ENCODE results near the gene RAB17.

The RAB17 gene

GRCh38 chr2:237630216-237631000 lies 39.9 kb upstream of the RAB17 start:
- H3K4me1 ChIP-seq (ENCODE audit: control insufficient read depth, insufficient read depth, low read length): peaks cover 23% of the 10 kb centered on the region
- H3K27ac ChIP-seq (ENCODE audit: low read depth, low read length): no peak overlapping the region
- H3K36me3 ChIP-seq (ENCODE audit: control insufficient read depth, insufficient read depth, low read length): peaks cover 27% of the 10 kb centered on the region; the same call in 1 of the 2 replicates
- peaks cover 14% of the 10 kb centered on the region for H3K9me3 ChIP-seq (ENCODE audit: control insufficient read depth, insufficient read depth, low read depth, low read length)
- no peak overlapping the region for H3K9ac ChIP-seq (ENCODE audit: low read length)
- H3K4me3 ChIP-seq (ENCODE audit: low read depth, low read length): no peak overlapping the region
- peaks cover 26% of the 10 kb centered on the region for H3K27me3 ChIP-seq (ENCODE audit: control insufficient read depth, insufficient read depth, low read length)

DNA sequence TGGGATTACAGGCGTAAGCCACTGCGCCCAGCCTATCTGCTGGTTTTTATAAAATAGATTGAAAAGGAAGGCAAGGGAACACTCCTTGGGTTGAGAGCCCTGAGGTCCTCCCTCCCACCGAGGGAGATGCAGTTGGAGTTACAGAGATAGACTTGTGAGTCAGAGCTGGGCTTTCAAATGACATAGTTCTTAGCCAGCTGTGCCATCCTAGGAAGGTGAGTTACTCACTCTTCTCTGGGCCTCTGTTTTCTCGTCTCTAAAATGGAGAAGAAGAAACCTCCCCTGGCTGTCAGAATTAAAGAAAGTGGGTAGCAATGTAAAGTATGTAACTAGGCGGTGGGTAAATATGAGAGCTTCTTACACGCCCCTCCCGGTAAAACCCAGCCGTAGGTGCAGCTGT lies 39.2 kb upstream of the RAB17 start:
- no peak overlapping the region for H3K9ac ChIP-seq (ENCODE audit: low read length)
- H3K9me3 ChIP-seq (ENCODE audit: control insufficient read depth, insufficient read depth, low read depth, low read length): peaks cover 8% of the 10 kb centered on the region
- H3K36me3 ChIP-seq (ENCODE audit: control insufficient read depth, insufficient read depth, low read length): peaks cover 27% of the 10 kb centered on the region; the same call in 1 of the 2 replicates
- no peak overlapping the region for H3K27ac ChIP-seq (ENCODE audit: low read depth, low read length)
- peaks cover 31% of the 10 kb centered on the region for H3K27me3 ChIP-seq (ENCODE audit: control insufficient read depth, insufficient read depth, low read length)
- H3K4me1 ChIP-seq (ENCODE audit: control insufficient read depth, insufficient read depth, low read length): peaks cover 23% of the 10 kb centered on the region
- no peak overlapping the region for H3K4me3 ChIP-seq (ENCODE audit: low read depth, low read length)

DNA sequence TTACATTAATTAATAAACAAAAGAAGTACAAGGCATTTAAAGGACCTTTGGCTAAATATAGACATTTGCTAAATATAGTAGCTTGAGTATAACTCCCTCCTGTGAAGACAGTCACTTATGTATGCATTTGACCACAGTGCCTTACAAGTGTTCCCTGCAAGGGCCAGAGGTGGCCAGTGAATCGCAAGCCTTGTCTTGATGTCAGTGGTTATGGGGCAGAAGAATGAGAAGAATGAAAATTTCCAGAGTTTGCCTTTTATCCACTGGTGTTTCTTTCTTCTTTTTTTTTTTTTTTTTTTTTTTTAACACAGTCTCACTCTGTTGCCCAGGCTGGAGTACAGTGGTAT lies 38.6 kb upstream of the RAB17 start:
- peak overlapping the region; percentile 64; the same call in 1 of the 2 replicates for H3K4me3 ChIP-seq (ENCODE audit: low read depth, low read length)
- H3K27me3 ChIP-seq (ENCODE audit: control insufficient read depth, insufficient read depth, low read length): peaks cover 31% of the 10 kb centered on the region

GRCh38 chr2:237628247-237629187 lies 38.0 kb upstream of the RAB17 start:
- peaks cover 23% of the 10 kb centered on the region for H3K4me1 ChIP-seq (ENCODE audit: control insufficient read depth, insufficient read depth, low read length)
- no peak overlapping the region for H3K27ac ChIP-seq (ENCODE audit: low read depth, low read length)

More for the DNA sequence above, 38.6 kb upstream of the RAB17 start:
- peaks cover 2% of the 10 kb centered on the region for H3K9me3 ChIP-seq (ENCODE audit: control insufficient read depth, insufficient read depth, low read depth, low read length)
- H3K4me1 ChIP-seq (ENCODE audit: control insufficient read depth, insufficient read depth, low read length): peaks cover 23% of the 10 kb centered on the region
- no peak overlapping the region for H3K9ac ChIP-seq (ENCODE audit: low read length)
- H3K27ac ChIP-seq (ENCODE audit: low read depth, low read length): no peak overlapping the region
- peaks cover 24% of the 10 kb centered on the region; the same call in 1 of the 2 replicates for H3K36me3 ChIP-seq (ENCODE audit: control insufficient read depth, insufficient read depth, low read length)

GRCh38 chr2:237627441-237628246 lies 37.1 kb upstream of the RAB17 start, which contains the start of gene LRRFIP1:
Gene LRRFIP1, plus strand, starts transcription at chr2:237627587. Its CDS starts 58 bp downstream, at chr2:237627645.
- Histone ChIP-seq H3K4me3 (ENCODE audit: low read depth, low read length) (peak within 1 kb of the TSS; percentile 64), H3K27ac (ENCODE audit: low read depth, low read length) (no peak within 1 kb of the TSS), H3K36me3 (ENCODE audit: control insufficient read depth, insufficient read depth, low read length) (peaks cover 18% of the 10 kb centered on the region; the same call in 1 of the 2 replicates), H3K4me1 (ENCODE audit: control insufficient read depth, insufficient read depth, low read length) (peaks cover 23% of the 10 kb centered on the region), H3K27me3 (ENCODE audit: control insufficient read depth, insufficient read depth, low read length) (peaks cover 31% of the 10 kb centered on the region), H3K9me3 (ENCODE audit: control insufficient read depth, insufficient read depth, low read depth, low read length) (no peaks in the 10 kb centered on the region), H3K9ac (ENCODE audit: low read length) (peak within 1 kb of the TSS; percentile 51)

More at GRCh38 chr2:237628247-237629187, 38.0 kb upstream of the RAB17 start:
- peak overlapping the region; percentile 64 for H3K4me3 ChIP-seq (ENCODE audit: low read depth, low read length)
- H3K27me3 ChIP-seq (ENCODE audit: control insufficient read depth, insufficient read depth, low read length): peaks cover 31% of the 10 kb centered on the region
- peaks cover 21% of the 10 kb centered on the region; the same call in 1 of the 2 replicates for H3K36me3 ChIP-seq (ENCODE audit: control insufficient read depth, insufficient read depth, low read length)
- no peaks in the 10 kb centered on the region for H3K9me3 ChIP-seq (ENCODE audit: control insufficient read depth, insufficient read depth, low read depth, low read length)
- H3K9ac ChIP-seq (ENCODE audit: low read length): peak overlapping the region; percentile 44

DNA sequence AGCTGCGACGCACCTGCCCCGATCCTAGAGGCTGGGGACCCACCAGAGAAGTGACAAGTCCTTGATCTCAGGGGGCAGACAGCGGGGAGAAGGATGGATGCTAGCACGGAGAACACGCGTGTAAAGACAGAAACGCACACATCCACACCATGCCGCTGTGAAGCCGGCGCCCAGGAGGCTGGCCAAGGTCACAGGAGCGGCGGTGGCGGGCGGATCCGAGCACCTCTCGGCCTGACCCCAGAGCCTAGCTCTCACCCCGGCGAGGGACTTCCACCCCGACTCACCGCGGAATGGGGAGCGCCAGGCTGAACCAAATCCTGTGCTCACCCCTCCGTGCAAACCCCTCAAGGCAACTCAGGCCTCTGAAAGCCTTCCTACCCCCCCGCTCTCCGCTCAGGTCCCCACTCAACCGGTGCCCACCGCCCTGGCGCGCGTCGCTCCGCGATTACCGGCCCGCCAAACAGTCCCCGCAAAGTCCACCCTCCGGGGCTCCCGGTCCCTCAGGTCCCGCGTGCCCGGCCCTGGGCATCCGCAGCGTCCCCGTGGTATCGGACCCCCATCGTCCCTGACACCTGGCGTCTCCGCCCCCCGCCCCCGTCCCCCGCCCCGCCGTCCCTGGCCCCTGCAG lies 36.4 kb upstream of the RAB17 start:
- H3K9me3 ChIP-seq (ENCODE audit: control insufficient read depth, insufficient read depth, low read depth, low read length): no peaks in the 10 kb centered on the region
- H3K36me3 ChIP-seq (ENCODE audit: control insufficient read depth, insufficient read depth, low read length): peaks cover 10% of the 10 kb centered on the region; the same call in 1 of the 2 replicates
- H3K4me1 ChIP-seq (ENCODE audit: control insufficient read depth, insufficient read depth, low read length): peaks cover 23% of the 10 kb centered on the region
- peak overlapping the region; percentile 59 for H3K4me3 ChIP-seq (ENCODE audit: low read depth, low read length)
- H3K27me3 ChIP-seq (ENCODE audit: control insufficient read depth, insufficient read depth, low read length): peaks cover 31% of the 10 kb centered on the region
- H3K27ac ChIP-seq (ENCODE audit: low read depth, low read length): no peak overlapping the region
- H3K9ac ChIP-seq (ENCODE audit: low read length): peak overlapping the region; percentile 51

DNA sequence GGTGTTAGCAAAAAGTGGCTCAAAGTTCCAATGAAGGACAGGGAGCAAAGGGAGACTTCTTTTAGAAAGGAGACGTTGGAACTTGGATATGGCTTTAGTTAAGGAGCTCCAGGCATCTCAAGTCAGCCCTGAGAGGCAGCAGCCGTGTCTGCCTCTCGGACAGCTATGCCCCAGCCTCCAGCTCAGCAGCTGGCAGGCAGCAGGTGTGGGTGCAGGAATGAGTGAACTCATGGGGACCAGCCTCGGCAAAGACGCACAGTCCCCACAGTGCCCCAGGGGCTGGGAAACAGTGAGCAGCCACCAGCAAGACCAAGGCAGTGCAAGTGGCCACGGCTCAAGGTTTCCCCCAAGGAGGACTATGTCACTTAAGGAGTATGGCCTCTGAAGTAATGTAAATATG lies 35.2 kb upstream of the RAB17 start:
- H3K4me3 ChIP-seq (ENCODE audit: low read depth, low read length): no peak overlapping the region
- no peak overlapping the region for H3K9ac ChIP-seq (ENCODE audit: low read length)
- H3K27ac ChIP-seq (ENCODE audit: low read depth, low read length): no peak overlapping the region
- H3K27me3 ChIP-seq (ENCODE audit: control insufficient read depth, insufficient read depth, low read length): peaks cover 31% of the 10 kb centered on the region
- peaks cover 5% of the 10 kb centered on the region; the same call in 1 of the 2 replicates for H3K36me3 ChIP-seq (ENCODE audit: control insufficient read depth, insufficient read depth, low read length)
- H3K9me3 ChIP-seq (ENCODE audit: control insufficient read depth, insufficient read depth, low read depth, low read length): no peaks in the 10 kb centered on the region
- H3K4me1 ChIP-seq (ENCODE audit: control insufficient read depth, insufficient read depth, low read length): peaks cover 23% of the 10 kb centered on the region

DNA sequence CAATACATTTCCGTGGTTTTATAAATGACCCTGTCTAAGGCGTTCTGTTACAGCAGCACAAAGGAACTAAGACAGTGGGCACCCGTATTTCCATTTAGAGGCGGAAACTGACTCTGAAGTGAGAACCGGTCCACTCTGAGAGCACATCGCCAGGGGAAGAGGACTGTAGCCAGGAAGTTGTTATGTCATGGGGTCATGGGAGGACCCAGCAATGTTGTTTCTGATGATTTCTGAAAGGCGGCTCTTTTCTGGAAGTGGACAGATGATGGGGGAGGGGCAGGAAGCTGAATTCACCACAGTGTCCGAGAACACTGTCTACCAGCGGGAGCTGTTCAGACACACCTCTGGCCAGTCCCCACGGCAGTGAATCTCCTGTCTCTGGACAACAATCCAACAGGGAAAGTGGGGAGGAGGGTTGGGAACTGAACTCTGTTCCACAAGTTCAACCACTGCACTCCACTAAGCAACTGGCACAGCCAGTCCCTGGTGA lies 34.7 kb upstream of the RAB17 start:
- Histone ChIP-seq H3K9me3 (ENCODE audit: control insufficient read depth, insufficient read depth, low read depth, low read length) (no peaks in the 10 kb centered on the region; the same call in 1 of the 2 replicates), H3K9ac (ENCODE audit: low read length) (no peak overlapping the region), H3K27ac (ENCODE audit: low read depth, low read length) (no peak overlapping the region), H3K4me1 (ENCODE audit: control insufficient read depth, insufficient read depth, low read length) (peaks cover 20% of the 10 kb centered on the region), H3K4me3 (ENCODE audit: low read depth, low read length) (no peak overlapping the region), H3K36me3 (ENCODE audit: control insufficient read depth, insufficient read depth, low read length) (peaks cover 3% of the 10 kb centered on the region; the same call in 1 of the 2 replicates), H3K27me3 (ENCODE audit: control insufficient read depth, insufficient read depth, low read length) (peaks cover 31% of the 10 kb centered on the region)

- Histone ChIP-seq H3K9ac (ENCODE audit: low read length) (no peak overlapping the region), H3K4me1 (ENCODE audit: control insufficient read depth, insufficient read depth, low read length) (peaks cover 20% of the 10 kb centered on the region), H3K36me3 (ENCODE audit: control insufficient read depth, insufficient read depth, low read length) (peaks cover 3% of the 10 kb centered on the region; the same call in 1 of the 2 replicates), H3K27ac (ENCODE audit: low read depth, low read length) (no peak overlapping the region), H3K27me3 (ENCODE audit: control insufficient read depth, insufficient read depth, low read length) (peaks cover 31% of the 10 kb centered on the region), H3K4me3 (ENCODE audit: low read depth, low read length) (no peak overlapping the region), H3K9me3 (ENCODE audit: control insufficient read depth, insufficient read depth, low read depth, low read length) (no peaks in the 10 kb centered on the region; the same call in 1 of the 2 replicates)
These were observed 34.0 kb upstream of the RAB17 start for GRCh38 chr2:237624565-237624964.
